Measurements from ENCODE around the gene RAB24.
"Not testable (repeated sequence)": the region's sequence is repeated elsewhere in the genome, so short reads cannot be mapped to it uniquely, and the experiment has no call there.

The RAB24 gene

GRCh38 chr5:177306674-177307543 is 3.4 kb upstream of the RAB24 start:
- no peak for TF ChIP-seq CTCF (IDR thresholded peaks at IDR 0.05; ENCODE audit: low read depth, low read length)
- in situ Hi-C loops (cut with HindIII; ENCODE audit: low sequenced_read_pairs): no loop called here
- no peak overlapping the region for H3K4me3 ChIP-seq (ENCODE audit: low read depth, low read length)
- DNase-seq (ENCODE audit: low read depth, low spot score): no peak

DNA sequence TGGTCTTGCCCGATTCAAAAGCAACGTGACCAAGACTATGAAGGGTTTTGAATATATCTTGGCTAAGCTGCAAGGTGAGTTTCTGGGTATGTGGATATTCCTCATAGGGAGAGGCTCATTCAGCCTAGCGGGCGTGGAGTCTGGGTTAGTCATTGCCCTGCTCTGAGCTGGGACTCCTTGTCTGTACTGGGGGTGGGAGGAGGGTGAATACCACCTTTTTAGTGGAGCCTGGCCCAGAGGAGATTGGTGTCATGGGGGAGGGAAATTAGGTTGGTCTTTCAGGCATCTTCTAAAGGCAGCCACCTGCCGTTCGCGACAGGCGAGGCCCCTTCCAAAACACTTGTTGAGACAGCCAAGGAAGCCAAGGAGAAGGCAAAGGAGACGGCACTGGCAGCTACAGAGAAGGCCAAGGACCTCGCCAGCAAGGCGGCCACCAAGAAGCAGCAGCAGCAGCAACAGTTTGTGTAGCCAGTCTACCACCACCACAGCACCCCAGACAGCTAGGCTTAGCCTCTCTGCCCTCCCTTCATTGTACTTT is 2.7 kb upstream of the RAB24 start:
- in situ Hi-C loops (cut with HindIII; ENCODE audit: low sequenced_read_pairs); H3K4me3 ChIP-seq (ENCODE audit: low read depth, low read length); DNase-seq (ENCODE audit: low read depth, low spot score): not testable (repeated sequence)

- TF ChIP-seq CTCF (IDR thresholded peaks at IDR 0.05; ENCODE audit: low read depth, low read length): no peak
- in situ Hi-C loops (cut with HindIII; ENCODE audit: low sequenced_read_pairs): no loop called here
- H3K4me3 ChIP-seq (ENCODE audit: low read depth, low read length): peak overlapping the region; percentile 88
- DNase-seq (ENCODE audit: low read depth, low spot score): no peak
Measured at GRCh38 chr5:177304392-177305119, 1.0 kb upstream of the RAB24 start.

DNA sequence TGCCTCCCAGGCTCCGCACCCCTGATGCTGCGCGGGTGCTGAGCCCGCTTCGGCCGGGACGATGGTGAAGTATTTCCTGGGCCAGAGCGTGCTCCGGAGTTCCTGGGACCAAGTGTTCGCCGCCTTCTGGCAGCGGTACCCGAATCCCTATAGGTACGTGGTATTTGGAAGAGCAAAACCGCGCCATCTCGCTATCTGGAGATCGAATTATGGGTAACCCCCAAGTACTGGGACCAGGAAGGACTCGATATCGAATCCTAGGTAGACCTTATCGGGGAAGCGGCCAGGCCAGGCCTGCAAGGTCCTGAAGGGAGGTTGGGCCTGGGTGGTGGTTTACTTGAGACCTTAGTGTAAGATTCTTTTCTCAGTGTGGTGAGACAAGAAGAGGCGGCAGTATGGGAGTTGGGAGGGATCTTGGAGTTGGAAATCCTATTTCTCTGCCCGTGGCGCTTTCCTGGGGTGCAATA is 439 bp upstream of the RAB24 start:
- no peak for DNase-seq (ENCODE audit: low read depth, low spot score)
- peak overlapping the region; percentile 88 for H3K4me3 ChIP-seq (ENCODE audit: low read depth, low read length)
- in situ Hi-C loops (cut with HindIII; ENCODE audit: low sequenced_read_pairs): no loop called here
- TF ChIP-seq CTCF (IDR thresholded peaks at IDR 0.05; ENCODE audit: low read depth, low read length): no peak

DNA sequence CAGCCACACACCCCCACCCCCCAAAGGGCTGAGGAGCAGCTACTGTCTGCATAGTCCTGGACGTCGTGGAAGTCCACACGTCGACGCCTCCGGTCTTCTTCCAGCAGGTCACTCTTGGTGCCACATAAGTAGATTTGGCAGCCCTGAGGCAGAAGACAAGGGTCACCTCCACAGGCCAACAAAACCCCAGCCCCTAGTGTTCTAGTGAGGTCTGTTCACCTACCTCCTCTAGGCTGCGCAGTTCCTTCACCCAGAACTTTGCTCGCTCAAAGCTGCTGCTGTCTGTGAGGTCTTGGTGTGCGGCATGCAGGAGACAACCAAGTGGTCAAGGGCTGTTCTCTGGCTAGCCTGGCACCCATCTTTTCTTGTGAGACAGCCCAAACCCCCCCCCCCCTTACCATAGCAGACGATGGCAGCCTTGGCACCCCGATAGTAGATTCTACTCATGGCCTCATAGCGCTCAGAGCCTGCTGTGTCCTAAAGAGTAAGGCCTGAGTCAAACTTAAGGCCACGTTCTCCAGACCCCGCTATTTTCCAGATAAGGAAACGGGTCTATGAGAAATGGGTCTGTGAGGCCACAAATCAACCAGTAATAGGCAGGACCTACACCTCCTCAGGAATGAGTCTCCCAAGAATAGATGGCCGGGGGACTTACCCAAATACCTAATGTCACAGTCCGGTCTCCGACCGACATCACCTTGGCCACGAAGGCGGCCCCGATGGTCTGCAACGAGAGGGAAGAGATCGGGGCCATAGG is 987 bp downstream of the RAB24 start:
- no peak for DNase-seq (ENCODE audit: low read depth, low spot score)
- H3K4me3 ChIP-seq (ENCODE audit: low read depth, low read length): peak overlapping the region; percentile 88
- in situ Hi-C loops (cut with HindIII; ENCODE audit: low sequenced_read_pairs): no loop called here
- TF ChIP-seq CTCF (IDR thresholded peaks at IDR 0.05; ENCODE audit: low read depth, low read length): no peak

DNA sequence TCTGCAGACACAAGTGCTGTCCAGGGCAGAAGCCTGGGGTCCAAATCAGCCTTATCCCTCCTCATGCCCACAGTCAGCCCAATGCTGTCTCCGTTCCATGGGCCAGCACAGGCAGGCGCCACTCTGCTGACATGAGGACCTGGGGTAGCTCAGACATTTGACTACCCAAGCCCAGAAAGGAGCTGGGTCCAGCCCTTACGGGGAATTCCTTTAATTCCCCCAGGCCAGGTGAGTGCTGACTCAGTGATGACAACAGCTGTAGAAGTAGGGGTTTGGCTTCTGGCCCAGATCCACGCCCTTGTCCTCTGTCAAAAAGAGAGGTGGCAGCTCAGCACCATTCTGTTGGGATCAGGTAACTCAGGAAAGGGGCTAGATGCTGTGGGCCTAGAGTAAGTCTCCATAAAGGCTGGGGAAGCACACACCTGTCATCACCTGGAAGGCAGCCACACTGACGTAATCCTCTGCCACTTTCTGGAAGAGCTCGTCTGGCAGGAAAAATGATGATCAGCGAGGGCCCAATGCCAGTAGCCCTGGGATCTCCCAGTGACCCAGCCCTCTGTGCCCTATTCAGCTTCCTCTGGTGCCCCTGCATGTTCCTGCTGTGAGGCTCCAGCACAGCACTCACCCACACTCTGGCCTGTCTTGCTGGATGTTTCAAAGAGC is 1.9 kb downstream of the RAB24 start:
- no peak for TF ChIP-seq CTCF (IDR thresholded peaks at IDR 0.05; ENCODE audit: low read depth, low read length)
- no peak for DNase-seq (ENCODE audit: low read depth, low spot score)
- no peak overlapping the region for H3K4me3 ChIP-seq (ENCODE audit: low read depth, low read length)
- in situ Hi-C loops (cut with HindIII; ENCODE audit: low sequenced_read_pairs): no loop called here

Data from astrocyte of the spinal cord (primary cell).